H1 (cell line): ENCODE measurements around the gene LRATD1. TPM values are rescaled to one million over a fixed set of nuclear protein-coding genes. Genes with fewer than 3 reads are reported as not detected.

Experiments
- CTCF ChIA-PET: fragments of 300-600 bp; sonication (Branson Sonifier 250); formaldehyde crosslinking; loops from one replicate; lab custom pipeline; 2021; ENCODE audit not compliant: partially characterized antibody; lab: Charles Lee
- POLR2A ChIA-PET: fragments of 300-600 bp; sonication (Branson Sonifier 250); formaldehyde crosslinking; loops from one replicate; lab custom pipeline; 2021; ENCODE audit warnings: inconsistent platforms; ENCODE audit not compliant: partially characterized antibody; lab: Charles Lee
- DNase-seq, 2 experiments: peaks; one replicate each; pipeline versions ENCODE4 v3.0.0 to v3.0.0-alpha.2; 2010 to 2022; ENCODE audit warnings: low spot score in 2 of 2, low read depth in 1 of 2, mixed read lengths in 1 of 2
- FAIRE-seq: peaks from 2 replicates; lab custom pipeline; 2011; peaks lifted over from hg19 to GRCh38; lab: Jason Lieb, UNC
- H2AFZ ChIP-seq: 2 replicates; pipeline ENCODE4 v1.8.1; 2012; ENCODE audit warnings: low read length, inconsistent platforms
- H2AK5ac ChIP-seq: 2 replicates; pipeline ENCODE4 v1.6.1; 2013; ENCODE audit warnings: low read depth, low read length
- H2BK120ac ChIP-seq: replicated peaks from 2 replicates; pipeline ENCODE3; 2013; ENCODE audit warnings: low read depth, low read length, inconsistent platforms
- H2BK12ac ChIP-seq: 2 replicates; pipeline ENCODE4 v1.6.1; 2013; ENCODE audit warnings: low read depth, low read length
- H2BK15ac ChIP-seq: 2 replicates; pipeline ENCODE4 v1.6.1; 2013; ENCODE audit warnings: low read length
- H2BK20ac ChIP-seq: 2 replicates; pipeline ENCODE4 v1.6.1; 2013; ENCODE audit warnings: low read length
- H2BK5ac ChIP-seq: 2 replicates; pipeline ENCODE4 v1.6.1; 2013; ENCODE audit warnings: low read depth, low read length
- H3K14ac ChIP-seq: 2 replicates; pipeline ENCODE4 v1.6.1; 2013; ENCODE audit warnings: inconsistent platforms; ENCODE audit not compliant: insufficient read length
- H3K18ac ChIP-seq: 2 replicates; pipeline ENCODE4 v1.6.1; 2013; ENCODE audit warnings: low read length; ENCODE audit errors: extremely low read depth
- H3K23ac ChIP-seq: 2 replicates; pipeline ENCODE4 v1.6.1; 2013; ENCODE audit warnings: inconsistent platforms; ENCODE audit not compliant: insufficient read length
- H3K23me2 ChIP-seq: 2 replicates; pipeline ENCODE4 v1.6.1; 2013; ENCODE audit warnings: low read depth, low read length
- H3K27ac ChIP-seq: 2 replicates; pipeline ENCODE4 v1.6.1; 2011; ENCODE audit warnings: low read depth, low read length, inconsistent platforms
- H3K27me3 ChIP-seq, 4 experiments: replicated peaks in 1 of 4; 1 replicate in 1 of 4; 2 replicates in 3 of 4; pipeline versions ENCODE4 v1.6.1 to v1.8.1; 2011 to 2013; ENCODE audit warnings: low read length in 3 of 4, mild to moderate bottlenecking in 3 of 4, inconsistent platforms in 2 of 4, mixed read lengths in 2 of 4, moderate library complexity in 1 of 4; ENCODE audit not compliant: control insufficient read depth in 3 of 4, insufficient read depth in 3 of 4; ENCODE audit errors: extremely low read depth in 1 of 4
- H3K36me3 ChIP-seq, 4 experiments: 2 replicates each; pipeline versions ENCODE4 v1.6.1 to v1.8.1; 2011 to 2013; ENCODE audit warnings: mild to moderate bottlenecking in 4 of 4, low read length in 3 of 4, moderate library complexity in 2 of 4, control low read depth in 1 of 4, inconsistent platforms in 1 of 4; ENCODE audit not compliant: insufficient read depth in 4 of 4, control insufficient read depth in 2 of 4
- H3K4ac ChIP-seq: replicated peaks from 2 replicates; pipeline ENCODE3; 2013; ENCODE audit warnings: low read length, low read depth, mixed read lengths, inconsistent platforms; ENCODE audit not compliant: insufficient read length
- H3K4me1 ChIP-seq, 4 experiments: replicated peaks in 1 of 4; 1 replicate in 1 of 4; 2 replicates in 3 of 4; pipeline versions ENCODE4 v1.6.1 to v1.8.1; 2011 to 2013; ENCODE audit warnings: low read length in 3 of 4, inconsistent platforms in 2 of 4, mixed read lengths in 1 of 4; ENCODE audit not compliant: insufficient read depth in 4 of 4, control insufficient read depth in 3 of 4
- H3K4me2 ChIP-seq, 2 experiments: 2 replicates each; pipeline versions ENCODE4 v1.6.1 to v1.8.1; 2011 to 2013; ENCODE audit warnings: low read depth in 2 of 2, low read length in 2 of 2, control low read depth in 1 of 2, inconsistent platforms in 1 of 2, mild to moderate bottlenecking in 1 of 2; ENCODE audit not compliant: insufficient read depth in 1 of 2
- H3K4me3 ChIP-seq, 4 experiments: fragments of 200-600, 300-600 bp in 1 of 4; sonication (generic), shearing (Covaris generic), sonication (Bioruptor Twin) in 1 of 4; 2 replicates each; pipeline versions ENCODE4 v1.5.1 to v1.8.1; 2011 to 2016; ENCODE audit warnings: low read length in 4 of 4, low read depth in 3 of 4, control low read depth in 2 of 4, inconsistent platforms in 2 of 4, mild to moderate bottlenecking in 2 of 4, mixed read lengths in 1 of 4, moderate library complexity in 1 of 4; ENCODE audit not compliant: insufficient read depth in 2 of 4; ENCODE audit errors: extremely low read depth in 1 of 4
- H3K56ac ChIP-seq: replicated peaks from 2 replicates; pipeline ENCODE3; 2013; ENCODE audit warnings: low read depth, mild to moderate bottlenecking, mixed read lengths, low read length, inconsistent platforms; ENCODE audit not compliant: insufficient read length
- H3K79me1 ChIP-seq: 2 replicates; pipeline ENCODE4 v1.6.1; 2013; ENCODE audit warnings: low read depth, low read length, control low read depth
- H3K79me2 ChIP-seq, 2 experiments: 2 replicates each; pipeline versions ENCODE4 v1.6.1 to v1.8.1; 2012 to 2013; ENCODE audit warnings: low read length in 2 of 2, mild to moderate bottlenecking in 2 of 2, inconsistent platforms in 1 of 2; ENCODE audit not compliant: insufficient read depth in 2 of 2, control insufficient read depth in 1 of 2
- H3K9ac ChIP-seq, 4 experiments: replicated peaks in 1 of 4; 1 replicate in 1 of 4; 2 replicates in 3 of 4; pipeline versions ENCODE4 v1.6.1 to v1.8.1; 2011 to 2013; ENCODE audit warnings: low read depth in 3 of 4, low read length in 3 of 4, control low read depth in 2 of 4, mild to moderate bottlenecking in 2 of 4, moderate library complexity in 2 of 4, inconsistent platforms in 1 of 4; ENCODE audit errors: extremely low read depth in 1 of 4
- H3K9me3 ChIP-seq, 2 experiments: 2 replicates each; pipeline versions ENCODE4 v1.6.1 to v1.8.1; 2012 to 2013; ENCODE audit warnings: mild to moderate bottlenecking in 2 of 2, moderate library complexity in 2 of 2, control low read depth in 1 of 2, inconsistent platforms in 1 of 2, low read depth in 1 of 2, low read length in 1 of 2, mixed read lengths in 1 of 2; ENCODE audit not compliant: insufficient read depth in 2 of 2
- H4K20me1 ChIP-seq, 2 experiments: replicated peaks in 1 of 2; 2 replicates each; pipeline versions ENCODE3 to v1.8.1; 2011 to 2013; ENCODE audit warnings: inconsistent platforms in 2 of 2, low read length in 2 of 2, mild to moderate bottlenecking in 1 of 2; ENCODE audit not compliant: insufficient read depth in 2 of 2, control insufficient read depth in 1 of 2
- H4K5ac ChIP-seq: 2 replicates; pipeline ENCODE4 v1.6.1; 2013; ENCODE audit warnings: low read length, low read depth, mixed read lengths, inconsistent platforms; ENCODE audit not compliant: insufficient read length
- H4K8ac ChIP-seq: 2 replicates; pipeline ENCODE4 v1.8.0; 2013; ENCODE audit warnings: mild to moderate bottlenecking, moderate library complexity, low read length, inconsistent platforms; ENCODE audit not compliant: insufficient read depth; ENCODE audit errors: extremely low read depth
- H4K91ac ChIP-seq: replicated peaks from 2 replicates; pipeline ENCODE3; 2013; ENCODE audit warnings: low read length, mixed read lengths, inconsistent platforms; ENCODE audit not compliant: insufficient read length
- MAFK ChIP-seq: IDR thresholded peaks from 2 replicates; pipeline ENCODE4 v1.6.1; 2012; ENCODE audit warnings: low read depth, mild to moderate bottlenecking, improper control_type of control experiment, low read length
- ZNF274 ChIP-seq: IDR thresholded peaks from 2 replicates; pipeline ENCODE4 v1.7.0; 2012; ENCODE audit warnings: low read length, borderline replicate concordance; ENCODE audit errors: extremely low read depth
- WGBS, 2 experiments: shearing (Covaris generic) in 1 of 2; methylation state at CpG; one replicate each; pipeline versions ENCODE4 v1.1.6 to v1.1.7; 2013 to 2015; ENCODE audit warnings: low lambda C conversion rate in 2 of 2, mixed read lengths in 2 of 2, inconsistent platforms in 1 of 2, low coverage in 1 of 2, missing lambda C conversion rate in 1 of 2; ENCODE audit not compliant: insufficient replicate concordance in 2 of 2, insufficient coverage in 1 of 2, insufficient read length in 1 of 2; ENCODE audit errors: extremely low coverage in 1 of 2, missing lambda C conversion rate in 1 of 2; 5-methylcytosine and 5-hydroxymethylcytosine counted together
- polyA plus RNA-seq, 7 experiments: library from polyadenylated mRNA; depleted of rRNA in 3 of 7; stranded (reverse) in 5 of 7; unstranded in 2 of 7; fragments of >200 nt in 5 of 7; fragments of 200-250 nt in 2 of 7; gene quantifications; 1 replicate in 5 of 7; 2 replicates in 1 of 7; 4 replicates in 1 of 7; pipeline versions ENCODE4 v1.2.1 to v1.2.3, GENCODE V29; 2011 to 2013; ENCODE audit warnings: missing spikeins in 2 of 7, mixed read lengths in 2 of 7
- total RNA-seq: library from RNA; stranded (reverse); fragmentation: NEBNext Ultra II Directional; extraction: Animal tissue kit (Norgen Biotek cat#: 25700); gene quantifications from 2 replicates; pipeline ENCODE4 v1.2.1, GENCODE V29; 2021

Gene LRATD1
- total and polyA plus RNA-seq, 2 of the 8 experiments (the other 6 are each of a cell fraction or from before 2014, with no cell fraction given), result 1.2 to 2.3 TPM

DNA sequence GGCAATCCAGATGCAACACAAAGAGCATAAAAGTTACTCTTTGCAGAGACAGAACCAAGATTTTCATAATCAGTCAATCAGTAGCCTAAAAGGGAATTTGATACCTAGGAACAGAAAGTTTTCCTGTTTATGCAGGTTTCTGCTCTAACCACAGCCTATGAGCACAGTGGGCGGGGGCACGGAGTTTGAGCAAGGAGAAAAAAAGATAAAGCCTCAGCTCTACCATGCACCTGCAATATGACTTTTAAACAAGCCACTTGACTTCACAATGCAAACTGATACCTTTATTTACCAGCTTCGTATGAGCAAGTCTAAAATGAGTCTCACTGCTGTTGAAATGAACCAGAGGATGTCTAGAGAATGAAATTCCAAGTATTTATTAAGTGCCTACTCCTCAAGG, 5.6 kb upstream of the LRATD1 start:
- Histone ChIP-seq H3K79me1 (no peaks in the 10 kb centered on the region), H4K20me1 (no peaks in the 10 kb centered on the region), H2BK20ac (no peak overlapping the region), H3K4ac (no peak overlapping the region), H3K27ac (no peak overlapping the region), H2BK120ac (no peak overlapping the region), H3K14ac (no peak overlapping the region), H3K23ac (no peak overlapping the region), H3K36me3 (no peaks in the 10 kb centered on the region), H4K8ac (no peak overlapping the region), H3K56ac (no peak overlapping the region), H3K9ac (no peak overlapping the region), H3K9me3 (no peaks in the 10 kb centered on the region), H3K79me2 (no peaks in the 10 kb centered on the region), H2AFZ (no peak overlapping the region), H3K18ac (no peak overlapping the region), H3K23me2 (no peaks in the 10 kb centered on the region), H3K4me3 (no peak overlapping the region), H3K4me1 (peaks cover 0 to 1% (median under 1%) of the 10 kb centered on the region in 4 experiments; a peak in 2 of 7 replicates), H4K5ac (no peak overlapping the region), H2BK5ac (no peak overlapping the region), H2BK12ac (no peak overlapping the region), H2AK5ac (no peak overlapping the region), H2BK15ac (no peak overlapping the region), H4K91ac (no peak overlapping the region), H3K27me3 (peaks cover 2 to 14% (median 9%) of the 10 kb centered on the region in 4 experiments), H3K4me2 (no peak overlapping the region)
- 91% methylated on average over 3 of the region's 3 CpGs; no CpG with 5 or more reads in 1 of the 2 experiments for WGBS, 2 experiments
- ChIA-PET CTCF (interaction anchor here (2.1 kb wide), 1 partner anchor 8 kb away, joined by 10 read pairs; no protein-coding TSS in a partner anchor), POLR2A (no interaction called here)
- FAIRE-seq (no peak), DNase-seq (no peak)
- no peak for TF ChIP-seq ZNF274
- no peak for TF ChIP-seq MAFK
